HepG2 (cell line): ENCODE data around the gene TMEM219. TPM values are rescaled to one million over a fixed set of nuclear protein-coding genes. Genes with fewer than 3 reads are reported as not detected.

Source experiments
- ATAC-seq: fragments of 200-7000 bp; cut with Tn5 transposase; 3 replicates; pipeline ENCODE4 v1.9.1; 2020; ENCODE audit warnings: mild to moderate bottlenecking, moderate library complexity
- BruUV-seq: library from RNA; stranded (reverse); fragments of 400-500 nt; replicated peaks from 2 replicates; lab custom pipeline; 2021; lab: Mats Ljungman, UMichigan
- CTCF ChIA-PET: fragments of 300-600 bp; formaldehyde crosslinking; extraction: SDS; loops from one replicate; lab custom pipeline; 2021; ENCODE audit warnings: low total read pairs, inconsistent platforms, low intra/inter-chr PET ratio; lab: Yijun Ruan, JAX
- POLR2A ChIA-PET: fragments of 350-600 bp; sonication (Branson Sonifier 250); formaldehyde crosslinking; loops from one replicate; lab custom pipeline; 2020; ENCODE audit warnings: antibody characterized with exemption, inconsistent platforms; lab: Yijun Ruan, JAX
- DNase-seq: peaks from one replicate; pipeline ENCODE4 v3.0.0-alpha.2; 2015; ENCODE audit warnings: low spot score
- FAIRE-seq: peaks from 3 replicates; lab custom pipeline; 2011; peaks lifted over from hg19 to GRCh38; lab: Jason Lieb, UNC
- H2AFZ ChIP-seq: one replicate; pipeline ENCODE4 v1.6.1; 2011; ENCODE audit warnings: low read length, inconsistent platforms
- H3K27ac ChIP-seq: fragments of 300-600 bp; 3 replicates; pipeline ENCODE4 v1.8.0; 2011; ENCODE audit warnings: mixed run types, mild to moderate bottlenecking, mixed read lengths, low read length, inconsistent platforms; ENCODE audit not compliant: insufficient read depth; ENCODE audit errors: extremely low read length
- H3K27me3 ChIP-seq, 2 experiments: fragments of 200-600 bp in 1 of 2; 2 replicates in 1 of 2; 3 replicates in 1 of 2; pipeline versions ENCODE4 v1.6.0 to v1.8.0; 2011; ENCODE audit warnings: low read length in 2 of 2, mild to moderate bottlenecking in 2 of 2, moderate library complexity in 2 of 2, inconsistent platforms in 1 of 2; ENCODE audit not compliant: insufficient read depth in 2 of 2, control insufficient read depth in 1 of 2
- H3K36me3 ChIP-seq, 2 experiments: fragments of 200-600 bp in 1 of 2; replicated peaks in 1 of 2; 2 replicates in 1 of 2; 3 replicates in 1 of 2; pipeline versions ENCODE4 v1.5.1 to v1.8.0; 2011; ENCODE audit warnings: low read length in 2 of 2, inconsistent platforms in 1 of 2; ENCODE audit not compliant: insufficient read depth in 2 of 2, control insufficient read depth in 1 of 2
- H3K4me1 ChIP-seq: 2 replicates; pipeline ENCODE4 v1.5.1; 2012; ENCODE audit warnings: low read length, inconsistent platforms; ENCODE audit not compliant: insufficient read depth
- H3K4me2 ChIP-seq: 2 replicates; pipeline ENCODE4 v1.6.0; 2011; ENCODE audit warnings: low read depth, low read length, inconsistent platforms
- H3K4me3 ChIP-seq, 3 experiments: fragments of 200-600 bp in 1 of 3; sonication (generic), shearing (Covaris generic) in 1 of 3; replicated peaks in 1 of 3; 2 replicates each; pipeline ENCODE4 v1.5.1; 2011 to 2016; ENCODE audit warnings: low read length in 3 of 3, inconsistent platforms in 2 of 3, low read depth in 2 of 3, mild to moderate bottlenecking in 2 of 3, control low read depth in 1 of 3, mixed read lengths in 1 of 3; ENCODE audit not compliant: insufficient read depth in 1 of 3
- H3K79me2 ChIP-seq: one replicate; pipeline ENCODE4 v1.6.1; 2011; ENCODE audit warnings: low read length, inconsistent platforms; ENCODE audit not compliant: insufficient read depth
- H3K9ac ChIP-seq: 2 replicates; pipeline ENCODE4 v1.6.0; 2011; ENCODE audit warnings: mild to moderate bottlenecking, low read depth, low read length, inconsistent platforms; ENCODE audit not compliant: insufficient read depth
- H3K9me3 ChIP-seq: 2 replicates; pipeline ENCODE4 v1.5.1; 2012; ENCODE audit warnings: mild to moderate bottlenecking, low read length
- H4K20me1 ChIP-seq: 2 replicates; pipeline ENCODE4 v1.6.0; 2011; ENCODE audit warnings: inconsistent platforms, mild to moderate bottlenecking, low read length, moderate library complexity; ENCODE audit not compliant: insufficient read depth
- ADNP ChIP-seq: sonication (generic); formaldehyde crosslinking; IDR thresholded peaks from 2 replicates; pipeline ENCODE4 v1.4.0; 2020; ENCODE audit warnings: missing genetic modification reagents
- ARID5B ChIP-seq: IDR thresholded peaks from 2 replicates; pipeline ENCODE4 v1.4.0; 2020; ENCODE audit warnings: mild to moderate bottlenecking, missing genetic modification reagents
- CHD4 ChIP-seq: fragments of 200-600 bp; sonication (generic); IDR thresholded peaks from 2 replicates; pipeline ENCODE4 v1.7.0; 2017; ENCODE audit warnings: mild to moderate bottlenecking, low read length, borderline replicate concordance
- CTCF ChIP-seq: sonication (generic); formaldehyde crosslinking; IDR thresholded peaks from 2 replicates; pipeline ENCODE4 v1.5.0; 2020; ENCODE audit warnings: mild to moderate bottlenecking, missing genetic modification reagents, moderate library complexity
- HDAC1 ChIP-seq: sonication (generic); formaldehyde crosslinking; IDR thresholded peaks from 2 replicates; pipeline ENCODE4 v1.5.1; 2020; ENCODE audit warnings: mild to moderate bottlenecking, missing genetic modification reagents
- JDP2 ChIP-seq: sonication (generic); formaldehyde crosslinking; IDR thresholded peaks from 2 replicates; pipeline ENCODE4 v1.8.1; 2022; ENCODE audit warnings: missing genetic modification reagents, borderline replicate concordance
- KDM1A ChIP-seq: IDR thresholded peaks from 2 replicates; pipeline ENCODE4 v1.6.1; 2016; ENCODE audit warnings: missing compliant biosample characterization
- MAX ChIP-seq: IDR thresholded peaks from 2 replicates; pipeline ENCODE4 v1.6.1; 2012; ENCODE audit warnings: inconsistent platforms
- RBM22 ChIP-seq: fragments of 200-400 bp; formaldehyde crosslinking; optimal IDR thresholded peaks from 2 replicates; pipeline ENCODE3; 2017; ENCODE audit warnings: mild to moderate bottlenecking, low read length, moderate library complexity
- SMAD1 ChIP-seq: sonication (generic); formaldehyde crosslinking; IDR thresholded peaks from 2 replicates; pipeline ENCODE4 v1.4.0; 2020; ENCODE audit warnings: missing genetic modification reagents, low read depth, mild to moderate bottlenecking, borderline replicate concordance
- TP53 ChIP-seq: sonication (generic); formaldehyde crosslinking; conservative IDR thresholded peaks from 2 replicates; pipeline ENCODE4 v1.4.0; 2020; ENCODE audit warnings: missing genetic modification reagents
- ZFY ChIP-seq: sonication (generic); formaldehyde crosslinking; IDR thresholded peaks from 2 replicates; pipeline ENCODE4 v1.4.0; 2020; ENCODE audit warnings: missing genetic modification reagents
- ZNF10 ChIP-seq: sonication (generic); formaldehyde crosslinking; IDR thresholded peaks from 2 replicates; pipeline ENCODE4 v1.4.0; 2020; ENCODE audit warnings: mild to moderate bottlenecking, low read depth, missing genetic modification reagents, borderline replicate concordance
- ZNF441 ChIP-seq: sonication (generic); formaldehyde crosslinking; IDR thresholded peaks from 2 replicates; pipeline ENCODE4 v1.7.0; 2021; ENCODE audit warnings: missing genetic modification reagents, borderline replicate concordance
- WGBS: methylation state at CpG from one replicate; pipeline ENCODE4 v1.1.6; 2017; ENCODE audit warnings: low lambda C conversion rate; 5-methylcytosine and 5-hydroxymethylcytosine counted together
- in situ Hi-C: cut with HindIII; loops from 2 replicates; pipeline ENCODE4 v1.10.0; 2017; ENCODE audit warnings: low pct_unique_long_range_greater_than_20kb; ENCODE audit not compliant: extremely low pct_ligation_motif_present
- intact Hi-C: fragments of 100-400 bp; cut with micrococcal nuclease; formaldehyde crosslinking; loops from one replicate; pipeline ENCODE4 v1.10.0; 2022; ENCODE audit not compliant: unreplicated experiment
- polyA plus RNA-seq, 8 experiments: library from polyadenylated mRNA; depleted of rRNA in 3 of 8; stranded (reverse) in 7 of 8; unstranded in 1 of 8; fragments of >200 nt; fragmentation: Illumina TruSeq in 4 of 8; extraction: Trizol in 4 of 8; gene quantifications; 2 replicates each; pipeline versions ENCODE4 v1.2.1 to v1.2.3, GENCODE V29; 2011 to 2016; ENCODE audit warnings: low read depth in 4 of 8, missing spikeins in 1 of 8, mixed read lengths in 1 of 8; ENCODE audit not compliant: insufficient read depth in 1 of 8
- total RNA-seq, 5 experiments: library from RNA; depleted of rRNA; stranded (reverse); fragments of >200 nt; fragmentation: Illumina TruSeq; extraction: Trizol; gene quantifications; 2 replicates each; pipeline ENCODE4 v1.2.3, GENCODE V29; 2016; ENCODE audit warnings: low read depth in 1 of 5
- TF ChIP-seq, protein P1 (sequence below): sonication (generic); formaldehyde crosslinking; IDR thresholded peaks from 2 replicates; pipeline ENCODE4 v1.4.0; 2020; ENCODE audit warnings: low read depth, mild to moderate bottlenecking, missing genetic modification reagents
- TF ChIP-seq, protein P2 (sequence below): sonication (generic); formaldehyde crosslinking; conservative IDR thresholded peaks from 2 replicates; pipeline ENCODE4 v1.4.0; 2020; ENCODE audit warnings: missing genetic modification reagents

TMEM219 gene
- total and polyA plus RNA-seq, 2 of the 13 experiments (the other 11 are each of a cell fraction or from before 2014, with no cell fraction given), result 105 to 115 TPM

DNA sequence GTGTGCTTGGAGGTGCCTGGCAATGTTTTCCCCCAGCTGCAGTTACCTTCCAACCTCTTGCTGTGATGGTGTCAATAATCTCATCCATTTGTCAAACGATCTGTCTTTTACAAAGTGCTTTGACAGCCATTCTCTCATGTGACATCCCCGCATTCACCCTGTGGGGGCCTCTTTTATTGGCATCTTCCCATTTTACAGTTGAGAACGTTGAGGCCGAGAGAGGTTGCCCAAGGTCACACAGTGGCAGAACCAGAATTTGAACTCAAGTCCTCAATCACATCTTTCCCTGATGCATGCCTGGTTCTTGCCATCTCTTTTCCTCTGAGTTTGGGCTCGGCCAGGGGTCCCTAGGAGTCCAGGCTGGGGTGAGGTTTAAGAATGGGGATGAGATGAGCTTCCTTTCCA is 13.3 kb downstream of the TMEM219 start:
- WGBS, result 64% methylated on average over 5 of the region's 5 CpGs
- Histone ChIP-seq H4K20me1 (peaks cover 23% of the 10 kb centered on the region), H3K36me3 (peaks cover 25 to 35% of the 10 kb centered on the region in 2 experiments), H3K9ac (peak overlapping the region; percentile 89), H3K27ac (peak overlapping the region; percentile 72), H3K4me2 (peak overlapping the region; percentile 93), H3K27me3 (no peaks in the 10 kb centered on the region; a peak in 1 of 5 replicates), H3K79me2 (peaks cover 38% of the 10 kb centered on the region), H2AFZ (no peak overlapping the region), H3K4me3 (peak overlapping the region; percentile 86 to 99 (median 91)), H3K4me1 (peaks cover 30% of the 10 kb centered on the region), H3K9me3 (no peaks in the 10 kb centered on the region)
- FAIRE-seq (no peak), DNase-seq (no peak), ATAC-seq (no peak)
- CTCF ChIA-PET, result no interaction called here
- BruUV-seq, result no TSS peak
- in situ Hi-C loops, result no loop called here
- POLR2A ChIA-PET, result interaction anchor here (1.4 to 4.7 kb wide), 4 partner anchors 13 to 75 kb away, joined by 4 to 47 read pairs (median 42); partner anchors contain the start of genes ASPHD1, KCTD13, SEZ6L2 and TMEM219
- intact Hi-C loops, result no loop called here
- no peak for TF ChIP-seq TP53 (CRISPR knock-in tag)
- no peak for TF ChIP-seq SMAD1 (CRISPR knock-in tag)
- TF ChIP-seq HDAC1, result 0 out of 2 replicates have a peak, but pooled peaks have one; percentile 30
- no peak for TF ChIP-seq ZNF10 (CRISPR knock-in tag)
- TF ChIP-seq KDM1A (CRISPR knock-in tag), result peak; percentile 70
- 0 out of 2 replicates have a peak, but pooled peaks have one; percentile 27 for TF ChIP-seq ADNP (CRISPR knock-in tag)
- no peak for TF ChIP-seq RBM22
- no peak for TF ChIP-seq ZNF441
- TF ChIP-seq CHD4, result peak; percentile 97
- TF ChIP-seq MAX, result no peak
- TF ChIP-seq CTCF (CRISPR knock-in tag), result no peak
- TF ChIP-seq, protein P1, sequence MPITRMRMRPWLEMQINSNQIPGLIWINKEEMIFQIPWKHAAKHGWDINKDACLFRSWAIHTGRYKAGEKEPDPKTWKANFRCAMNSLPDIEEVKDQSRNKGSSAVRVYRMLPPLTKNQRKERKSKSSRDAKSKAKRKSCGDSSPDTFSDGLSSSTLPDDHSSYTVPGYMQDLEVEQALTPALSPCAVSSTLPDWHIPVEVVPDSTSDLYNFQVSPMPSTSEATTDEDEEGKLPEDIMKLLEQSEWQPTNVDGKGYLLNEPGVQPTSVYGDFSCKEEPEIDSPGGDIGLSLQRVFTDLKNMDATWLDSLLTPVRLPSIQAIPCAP (CRISPR knock-in tag), result no peak
- TF ChIP-seq, protein P2, sequence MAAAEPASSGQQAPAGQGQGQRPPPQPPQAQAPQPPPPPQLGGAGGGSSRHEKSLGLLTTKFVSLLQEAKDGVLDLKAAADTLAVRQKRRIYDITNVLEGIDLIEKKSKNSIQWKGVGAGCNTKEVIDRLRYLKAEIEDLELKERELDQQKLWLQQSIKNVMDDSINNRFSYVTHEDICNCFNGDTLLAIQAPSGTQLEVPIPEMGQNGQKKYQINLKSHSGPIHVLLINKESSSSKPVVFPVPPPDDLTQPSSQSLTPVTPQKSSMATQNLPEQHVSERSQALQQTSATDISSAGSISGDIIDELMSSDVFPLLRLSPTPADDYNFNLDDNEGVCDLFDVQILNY (CRISPR knock-in tag), result no peak
- TF ChIP-seq JDP2 (CRISPR knock-in tag), result no peak
- no peak for TF ChIP-seq ZFY (CRISPR knock-in tag)
- no peak for TF ChIP-seq ARID5B
